NCI-H2227 (cell line): ENCODE data around the gene SPATA16.
A peak's percentile ranks its signal among the peaks of the same experiment; 100 is the strongest.
"Not testable (repeated sequence)": the region's sequence is repeated elsewhere in the genome, so short reads cannot be mapped to it uniquely, and the experiment has no call there.

Experiments used
- DNase-seq: peaks from one replicate; lab custom pipeline; 2025; ENCODE audit not compliant: unreplicated experiment; lab: John Stamatoyannopoulos, UW

The SPATA16 gene

DNA sequence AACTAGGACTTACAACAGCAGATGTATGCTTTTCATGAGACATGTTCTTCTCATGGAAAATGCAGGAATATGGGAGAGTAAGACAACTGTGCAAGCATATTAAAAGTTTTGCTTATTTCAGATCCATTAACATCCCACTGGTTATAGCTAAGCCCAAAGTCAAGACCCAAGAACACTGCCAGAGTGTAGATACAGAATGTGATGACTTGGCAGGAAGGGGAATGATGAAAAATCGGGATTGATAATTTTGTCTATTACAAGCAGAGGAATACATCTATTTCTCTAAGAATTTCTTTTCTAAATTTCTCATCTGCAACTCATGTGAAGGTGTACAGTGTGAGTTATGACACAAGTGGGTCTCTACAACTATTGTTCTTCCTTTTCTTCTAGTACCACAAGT lies 76.4 kb downstream of the SPATA16 start:
- no peak for DNase-seq

DNA sequence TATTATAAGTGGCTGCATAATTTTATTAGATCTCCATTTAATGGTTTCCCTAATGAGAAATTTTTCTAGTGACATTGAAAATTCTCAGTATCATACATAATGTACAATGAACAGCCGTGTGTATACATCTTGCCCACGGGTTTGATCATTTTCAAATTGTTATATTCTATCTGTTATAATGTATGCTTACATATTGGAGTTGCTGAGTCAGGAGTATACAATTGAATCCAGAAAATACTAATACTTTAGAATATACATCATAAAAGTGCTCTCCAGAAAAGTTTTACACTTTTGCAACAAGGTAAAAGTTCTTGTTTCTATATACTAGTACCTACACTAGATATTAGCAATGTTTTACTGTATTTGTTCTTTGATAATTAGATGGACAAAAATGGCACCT lies 82.8 kb downstream of the SPATA16 start:
- DNase-seq: no peak

DNA sequence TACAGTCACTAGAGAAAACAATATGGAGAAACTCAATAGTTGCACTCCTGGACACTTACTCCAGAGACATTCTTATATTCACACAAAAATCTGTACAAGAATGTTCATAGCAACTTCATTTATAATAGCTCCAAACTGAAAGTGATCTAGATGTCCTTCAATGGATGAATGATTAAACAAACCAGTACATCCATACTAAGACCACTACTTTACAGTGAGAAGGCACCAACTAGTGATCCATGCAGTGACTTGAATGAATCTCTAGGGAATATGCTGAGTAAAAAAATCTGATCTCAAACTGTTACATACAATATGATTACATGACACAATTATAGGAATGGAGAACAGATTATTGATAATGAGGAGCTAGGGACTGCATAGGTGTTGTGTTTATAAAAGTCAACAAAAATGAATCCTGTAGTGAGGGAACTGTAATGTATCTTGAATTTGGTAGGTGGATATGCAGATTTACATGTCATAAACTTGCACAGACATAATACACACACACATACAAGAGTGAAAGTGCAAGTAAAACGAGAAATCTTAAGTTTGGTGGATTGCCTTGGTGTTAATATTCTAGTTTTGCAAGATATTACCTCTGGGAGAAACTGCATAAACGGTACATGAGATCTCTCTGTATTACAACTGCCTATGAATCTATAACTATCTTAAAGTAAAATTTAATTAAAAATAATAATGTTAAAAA lies 85.7 kb downstream of the SPATA16 start:
- DNase-seq: no peak

DNA sequence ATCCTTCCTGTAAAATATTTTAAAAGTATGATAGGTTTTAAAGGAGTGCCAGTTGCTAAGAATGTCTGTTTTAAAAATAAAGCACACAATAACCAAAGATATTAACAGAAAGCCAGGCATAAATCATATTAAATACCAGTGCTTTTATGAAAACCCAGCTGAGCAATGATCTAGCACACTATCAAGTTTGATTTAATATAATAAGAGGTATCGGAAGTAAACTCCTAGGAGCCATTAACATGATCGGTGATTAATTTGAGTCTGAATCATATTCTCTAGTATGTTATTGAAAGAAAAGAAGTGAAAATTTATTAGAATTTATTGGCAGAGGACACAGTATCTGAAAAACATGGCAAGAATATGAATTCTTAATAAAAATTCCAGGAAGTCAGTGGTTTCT lies 91.7 kb downstream of the SPATA16 start:
- DNase-seq: no peak

DNA sequence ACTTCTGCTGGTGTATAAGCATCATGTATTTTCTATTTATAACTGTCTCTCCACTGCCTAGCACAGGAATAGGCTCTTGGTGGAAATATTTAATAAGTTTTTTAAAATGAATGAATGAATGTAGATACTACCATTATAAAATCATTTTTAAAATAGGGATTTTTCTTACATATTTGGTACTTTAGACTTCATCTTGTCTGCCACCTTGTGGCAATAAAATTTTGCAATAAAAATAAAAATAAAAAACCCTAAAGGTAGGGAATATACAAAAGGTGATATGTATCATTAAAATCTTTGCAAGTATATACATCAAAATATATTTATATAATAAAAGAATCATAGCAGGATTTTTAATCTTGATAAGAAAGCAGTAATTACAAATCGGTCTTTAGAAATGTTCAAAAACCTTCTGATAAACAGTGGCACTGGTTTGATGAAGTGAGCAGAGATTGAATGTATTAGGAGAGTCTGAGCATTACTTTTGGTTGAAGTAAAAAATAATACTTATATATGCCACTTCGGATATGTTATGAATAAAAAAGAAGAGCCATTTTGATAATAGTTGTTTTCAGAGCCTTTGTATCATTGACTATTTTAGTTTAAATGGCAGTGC lies 95.2 kb downstream of the SPATA16 start:
- peak; percentile 19 for DNase-seq

DNA sequence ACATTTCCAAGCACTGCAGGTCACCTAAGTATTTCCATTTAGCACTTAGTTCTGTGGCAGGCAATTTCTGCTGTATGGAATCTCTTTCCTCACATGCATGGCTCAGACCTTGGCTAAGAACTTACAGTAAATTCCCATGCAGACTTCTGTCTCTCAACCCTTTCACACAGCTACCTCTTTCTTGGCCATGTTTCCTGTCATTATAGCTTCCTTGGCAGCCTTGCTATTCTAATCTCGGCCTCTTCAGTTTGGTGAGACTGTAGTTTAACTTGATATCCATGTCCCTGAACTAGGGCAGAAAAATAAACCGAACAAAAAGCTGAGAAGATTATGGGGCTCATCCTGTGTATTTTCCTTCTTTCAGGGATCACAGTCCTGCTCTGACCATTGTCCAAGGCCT lies 96.0 kb downstream of the SPATA16 start:
- DNase-seq: no peak

DNA sequence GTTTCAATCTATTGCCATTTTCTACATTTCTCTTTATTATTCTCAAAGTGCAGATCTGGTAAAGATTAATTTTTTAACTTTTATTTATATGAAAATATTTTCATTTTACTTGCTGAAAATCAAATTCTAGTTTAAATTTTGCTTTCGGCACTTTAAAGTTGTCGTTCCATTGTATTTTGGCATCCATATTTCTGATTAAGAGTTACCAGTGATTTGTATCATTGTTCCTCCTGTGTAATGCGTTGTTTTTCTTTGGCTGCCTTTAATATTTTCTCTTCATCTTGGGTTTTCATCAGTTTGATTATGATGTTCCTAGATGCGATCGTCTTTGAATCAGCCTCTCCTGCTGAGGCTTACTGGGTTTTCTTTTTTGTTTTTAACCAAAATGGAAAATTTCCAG lies 97.3 kb downstream of the SPATA16 start:
- no peak for DNase-seq

DNA sequence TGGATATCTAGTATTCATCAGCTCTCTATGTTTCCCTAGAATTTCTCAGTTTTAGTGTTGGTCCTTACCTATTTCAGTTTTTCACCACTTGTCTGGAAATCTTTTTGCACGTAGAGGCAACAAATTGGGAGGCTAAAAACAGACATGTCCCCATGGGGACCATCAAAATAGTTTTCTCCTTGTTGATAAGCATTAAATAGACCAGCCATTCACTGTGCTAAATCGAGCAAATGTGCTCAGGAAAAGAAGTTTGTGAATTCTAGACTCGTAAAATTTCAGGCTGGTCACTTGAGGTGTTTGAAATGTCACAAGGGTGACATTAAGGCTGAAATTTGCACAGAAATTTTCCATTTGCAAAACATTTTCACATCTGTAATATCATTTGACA lies 102.6 kb downstream of the SPATA16 start:
- no peak for DNase-seq

DNA sequence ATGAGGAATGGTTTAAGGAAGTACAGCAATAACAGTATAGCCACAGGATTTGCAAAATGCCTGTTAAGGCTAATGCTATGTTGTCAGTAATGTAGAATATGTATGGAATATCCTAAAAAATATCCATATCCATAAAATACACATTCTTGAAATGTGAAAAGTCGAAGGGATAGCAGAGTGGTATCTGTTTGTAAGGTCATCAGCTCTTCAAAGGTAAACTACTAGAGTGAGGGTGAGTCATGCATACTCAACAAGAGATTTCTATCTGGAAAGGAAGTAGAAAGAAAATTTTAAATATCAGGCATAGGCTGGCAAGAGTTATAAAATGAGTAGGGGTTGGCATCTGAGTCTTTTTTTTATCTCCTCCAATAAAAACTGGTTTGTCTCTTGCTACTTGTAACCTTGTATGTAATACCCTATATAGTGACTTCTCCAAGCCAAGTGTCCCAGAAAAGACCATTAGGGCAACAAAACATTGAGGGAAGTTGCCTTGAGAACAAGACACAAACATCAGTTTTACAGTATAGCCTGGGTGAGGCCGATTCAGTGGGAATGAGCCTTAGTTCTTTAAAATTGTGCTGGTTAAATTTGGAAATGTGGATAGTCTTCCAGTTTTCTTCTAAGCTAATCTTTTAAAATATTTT lies 103.1 kb downstream of the SPATA16 start:
- no peak for DNase-seq

DNA sequence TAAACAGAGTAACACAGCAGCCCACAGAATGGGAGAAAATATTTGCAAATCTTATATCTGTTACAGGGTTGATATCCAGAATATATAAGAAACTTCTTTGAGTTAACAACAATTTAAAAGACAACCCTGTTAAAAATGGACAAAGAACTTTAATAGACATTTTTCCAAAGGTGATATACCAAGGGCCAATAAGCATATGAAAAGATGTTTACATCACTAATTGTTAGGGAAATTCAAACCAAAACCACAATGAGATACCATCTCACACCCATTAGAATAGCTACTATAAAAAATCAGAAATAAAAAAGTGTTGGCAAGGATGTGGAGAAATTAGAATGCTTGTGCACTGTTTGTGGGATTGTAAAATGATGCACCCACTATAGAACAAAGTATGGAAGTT lies 110.8 kb downstream of the SPATA16 start:
- DNase-seq: no peak

DNA sequence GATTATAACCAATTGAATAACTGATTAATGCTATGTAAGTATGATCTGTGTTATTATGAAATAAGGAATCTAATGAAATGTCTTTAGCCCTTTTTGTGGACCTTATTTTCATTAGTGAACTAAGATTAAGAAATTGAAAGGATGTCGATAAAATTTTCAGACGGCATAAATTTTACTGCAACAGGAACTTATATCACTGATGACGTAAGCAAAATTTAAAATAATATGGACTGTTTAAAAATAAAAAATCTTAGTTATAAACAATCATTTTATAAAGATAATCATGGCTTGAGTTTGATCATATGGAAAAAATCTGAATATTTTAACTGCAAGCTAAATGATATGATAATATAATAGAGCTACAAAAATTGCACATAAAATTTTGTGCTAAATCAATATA lies 112.7 kb downstream of the SPATA16 start:
- DNase-seq: no peak

DNA sequence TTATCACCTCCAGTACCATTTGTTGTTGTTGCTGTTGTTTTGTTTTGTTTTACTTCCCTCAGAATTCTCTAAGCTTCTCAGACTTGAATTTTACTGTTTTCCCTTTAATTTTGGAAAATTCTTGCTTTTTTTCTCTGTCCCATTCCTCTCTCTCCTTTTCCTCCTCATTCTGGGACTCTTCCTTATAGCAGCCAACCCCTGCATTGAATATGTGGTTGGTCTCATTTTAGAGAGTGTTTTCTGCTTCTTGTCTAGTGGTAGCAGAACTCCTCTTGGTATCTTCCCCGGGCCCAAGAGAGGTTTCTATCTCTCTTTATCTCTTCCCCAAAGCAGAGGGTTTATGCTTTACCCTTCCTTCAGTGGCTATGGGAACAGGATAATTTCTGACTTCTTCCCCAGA lies 113.6 kb downstream of the SPATA16 start:
- no peak for DNase-seq

DNA sequence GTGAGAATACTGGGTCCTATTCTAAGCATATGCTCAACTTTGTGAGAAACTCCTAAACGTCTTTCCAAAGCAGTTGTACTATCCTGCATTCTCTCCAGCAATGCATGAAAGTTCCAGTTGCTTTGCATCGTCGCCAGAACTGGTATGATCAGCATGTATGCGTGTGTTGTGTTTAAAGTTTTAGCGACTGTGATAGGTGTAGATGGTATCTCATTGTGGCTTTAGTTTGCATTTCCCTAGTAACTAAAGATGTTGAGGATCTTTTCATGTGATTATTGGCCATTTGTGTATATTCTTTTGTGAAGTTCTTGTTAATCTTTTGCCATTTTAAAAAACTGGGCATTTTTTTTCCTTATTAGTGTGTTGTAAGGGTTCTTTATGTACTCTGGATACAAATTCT lies 115.1 kb downstream of the SPATA16 start:
- DNase-seq: no peak

DNA sequence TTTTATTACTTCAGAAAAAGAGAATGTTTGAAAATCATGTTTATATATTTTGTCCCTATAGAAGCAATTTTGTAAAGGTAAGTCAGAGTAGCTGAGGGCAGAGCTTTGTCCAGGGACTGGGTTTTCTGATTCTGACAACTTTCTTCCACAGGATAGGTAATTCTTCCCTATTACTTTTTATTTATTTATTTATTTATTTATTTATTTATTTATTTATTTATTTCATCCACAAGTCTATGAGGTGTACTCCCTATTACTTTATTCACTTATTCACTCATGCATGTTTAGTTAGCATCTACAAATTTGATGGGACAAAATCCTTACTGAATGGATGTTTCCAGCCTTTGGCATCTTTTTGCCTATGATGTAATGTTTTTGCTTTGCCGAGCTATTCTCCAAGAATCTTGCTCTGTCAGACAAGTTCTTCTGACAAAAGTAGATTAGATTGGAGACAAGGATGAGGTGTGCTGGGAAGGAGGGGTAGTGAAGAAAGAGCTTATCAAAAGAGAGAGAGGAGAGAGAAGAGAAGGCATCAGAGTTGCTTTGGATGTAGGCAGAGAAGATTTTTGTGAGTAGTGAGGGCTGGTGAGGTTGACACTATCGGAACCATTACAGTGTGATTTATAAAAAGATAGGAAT lies 119.4 kb downstream of the SPATA16 start:
- no peak for DNase-seq

DNA sequence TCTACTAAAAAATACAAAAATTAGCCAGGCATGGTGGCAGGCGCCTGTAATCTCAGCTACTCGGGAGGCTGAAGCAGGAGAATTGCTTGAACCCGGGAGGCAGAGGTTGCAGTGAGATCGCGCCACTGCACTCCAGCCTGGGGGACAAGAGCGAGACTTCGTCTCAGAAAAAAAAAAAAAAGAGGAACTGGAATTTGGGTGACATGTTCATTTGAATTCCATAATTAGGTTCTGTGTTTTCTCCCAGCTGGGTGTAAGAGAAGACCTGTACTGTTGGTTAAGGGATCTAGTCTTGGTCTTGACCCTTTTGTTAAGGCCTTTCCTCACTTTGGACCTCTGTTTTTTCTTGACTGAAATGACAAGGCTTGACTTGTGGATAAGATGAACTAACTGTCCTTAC lies 120.9 kb downstream of the SPATA16 start:
- DNase-seq: not testable (repeated sequence)

DNA sequence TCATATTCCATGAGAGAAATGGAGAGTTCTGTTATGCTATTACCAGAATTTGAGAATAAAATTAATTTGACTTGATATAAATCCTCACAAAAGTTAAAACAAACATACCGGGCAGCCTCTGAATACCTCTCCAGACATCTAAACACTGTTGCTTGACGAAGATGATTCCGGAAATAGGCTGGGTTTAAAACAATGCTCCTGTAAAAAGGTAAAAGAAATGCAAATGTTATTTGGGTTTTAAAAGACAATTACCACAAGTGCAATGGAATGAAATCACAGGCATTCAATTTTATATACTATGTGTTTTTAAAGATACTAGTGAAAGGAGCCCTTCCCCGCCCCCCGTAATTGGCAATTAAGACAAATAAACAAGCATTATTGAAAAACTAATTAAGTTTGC lies 121.7 kb downstream of the SPATA16 start:
- no peak for DNase-seq

DNA sequence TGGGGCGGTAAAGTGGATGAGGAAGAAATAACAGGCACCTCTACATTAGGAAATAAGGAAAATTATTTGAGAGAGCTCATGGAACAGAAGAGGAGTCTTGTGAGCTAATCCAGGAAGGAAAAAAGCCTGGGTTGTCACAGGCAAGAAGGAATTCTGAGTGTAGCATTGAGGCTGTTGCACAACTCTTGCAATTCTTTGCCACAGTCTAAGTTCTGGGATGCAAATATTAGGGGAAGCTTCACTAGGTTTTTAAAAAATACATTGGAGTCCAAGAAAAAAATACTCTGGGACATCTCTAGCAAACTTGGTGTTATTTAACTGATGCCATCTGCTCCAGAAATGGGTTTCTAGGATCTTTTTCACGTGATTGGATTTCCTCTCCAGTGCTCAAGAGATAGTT lies 122.3 kb downstream of the SPATA16 start:
- DNase-seq: no peak

DNA sequence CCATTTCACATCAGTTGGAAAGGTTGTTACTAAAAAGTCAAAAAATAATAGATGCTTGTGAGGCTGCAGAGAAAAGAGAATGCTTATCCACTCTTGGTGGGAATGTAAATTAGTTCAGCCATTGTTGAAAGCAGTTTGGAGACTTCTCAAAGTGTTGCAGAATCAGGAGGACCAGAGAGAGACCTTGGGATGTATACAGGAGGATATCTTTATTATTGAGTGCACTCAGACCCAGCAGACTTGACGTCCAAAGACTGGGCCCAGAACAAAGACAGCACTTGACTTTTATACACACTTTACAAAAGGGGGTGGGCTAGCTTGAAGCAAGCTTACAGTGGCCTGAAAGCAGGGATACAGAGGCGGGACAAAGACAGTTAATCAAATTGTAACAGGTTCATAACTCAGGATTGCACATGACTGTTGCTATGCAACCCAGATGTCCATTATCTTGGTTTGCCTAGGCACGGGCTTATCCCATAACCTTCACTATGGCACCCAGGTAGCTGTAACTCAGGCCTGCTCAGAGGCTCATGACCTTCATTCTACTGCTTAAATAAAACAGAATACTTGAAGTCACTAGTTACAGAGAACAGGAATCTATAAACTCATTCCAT lies 127.7 kb downstream of the SPATA16 start:
- DNase-seq: no peak

DNA sequence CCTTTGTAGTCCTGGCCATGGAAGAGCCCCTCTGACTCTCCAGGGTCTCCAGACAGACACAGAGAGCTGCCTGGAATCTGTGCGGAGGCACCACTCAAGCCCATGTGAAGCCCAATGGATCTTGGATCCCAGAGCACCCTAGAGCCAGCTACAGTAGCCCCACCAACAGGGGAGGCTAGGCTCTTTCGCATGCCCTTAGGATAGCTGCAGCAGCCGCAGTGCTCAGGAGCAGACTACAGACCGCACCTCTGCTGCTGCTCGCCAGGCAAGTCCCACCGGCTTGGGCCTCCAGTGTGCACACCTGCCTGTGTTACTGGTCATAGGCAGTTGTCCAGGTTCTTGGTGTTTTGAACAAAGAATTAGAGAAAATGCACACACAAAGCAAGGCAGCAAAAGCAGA lies 131.6 kb downstream of the SPATA16 start:
- peak; percentile 85 for DNase-seq

DNA sequence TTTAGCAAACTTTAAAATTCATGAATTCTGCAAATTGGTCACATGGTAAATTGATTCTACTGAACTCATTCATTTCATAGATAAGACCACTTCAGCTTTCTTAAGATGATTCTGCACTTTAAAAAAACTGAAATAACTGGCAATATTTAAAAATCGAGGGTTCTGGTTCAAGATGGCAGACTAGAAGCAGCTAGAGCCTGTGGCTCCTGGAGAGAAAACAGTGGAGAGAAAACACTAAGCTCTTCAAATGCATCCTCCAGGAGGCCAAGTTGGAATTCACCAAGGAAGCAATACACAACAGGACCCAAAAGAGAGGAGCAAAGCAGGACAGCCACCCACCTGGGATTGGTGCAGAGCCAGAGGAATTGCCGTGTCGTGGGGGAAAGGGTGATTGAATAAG lies 132.1 kb downstream of the SPATA16 start:
- no peak for DNase-seq

DNA sequence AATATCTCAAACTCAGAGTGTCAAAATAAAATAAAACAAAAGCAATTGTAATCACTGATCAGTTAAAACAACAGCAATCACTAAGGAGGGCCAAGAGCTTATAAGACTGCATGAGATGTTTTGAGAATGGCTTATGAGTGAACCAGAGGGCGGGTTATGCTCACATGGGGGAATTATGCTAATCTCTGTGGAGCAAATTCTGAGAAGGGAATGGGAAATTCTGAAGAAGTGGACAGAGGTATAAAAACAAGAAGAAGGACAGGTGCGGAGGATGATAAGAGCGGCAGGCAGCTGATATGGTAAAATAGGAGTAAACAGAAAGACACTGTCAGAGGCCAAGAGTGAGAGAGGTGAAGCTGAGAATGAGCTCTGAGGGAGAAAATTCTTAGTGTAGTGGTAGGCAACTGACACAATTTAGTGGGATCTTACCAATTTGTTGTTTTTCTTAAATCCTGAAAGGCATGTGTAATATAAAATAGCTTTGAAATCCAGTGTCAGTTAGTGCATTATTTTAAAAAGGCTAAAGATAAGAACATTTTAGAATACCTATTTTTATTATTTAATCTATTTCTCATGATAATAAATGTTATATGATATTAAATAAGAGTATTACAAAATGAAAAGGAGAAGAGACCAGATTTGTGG lies 133.8 kb downstream of the SPATA16 start:
- DNase-seq: no peak
